Natural killer cell (primary cell): ENCODE measurements around the gene CCDC86. TPM values are rescaled to one million over a fixed set of nuclear protein-coding genes. Genes with fewer than 3 reads are reported as not detected.
A peak's percentile ranks its signal among the peaks of the same experiment; 100 is the strongest.

Experiments
- ATAC-seq, 3 donors: fragments of 150-1000 bp in 2 of 3; fragments of 200-7000 bp in 1 of 3; cut with Tn5 transposase; 1 replicate in 1 of 3; 2 replicates in 2 of 3; pipeline ENCODE4 v1.10.0; 2021; ENCODE audit warnings: mild to moderate bottlenecking in 2 of 3, moderate library complexity in 2 of 3
- DNase-seq, 2 donors: peaks; one replicate each; pipeline versions ENCODE4 v3.0.0 to v3.0.0-alpha.2; 2013 to 2021; ENCODE audit warnings: mixed read lengths in 1 of 2
- H3K27ac ChIP-seq: one replicate; pipeline ENCODE4 v1.5.1; 2013; ENCODE audit warnings: mild to moderate bottlenecking, low read length
- H3K27me3 ChIP-seq: one replicate; pipeline ENCODE4 v1.6.1; 2013; ENCODE audit warnings: low read length; ENCODE audit not compliant: control insufficient read depth, insufficient read depth
- H3K36me3 ChIP-seq: one replicate; pipeline ENCODE4 v1.6.1; 2013; ENCODE audit warnings: low read length; ENCODE audit not compliant: control insufficient read depth, insufficient read depth
- H3K4me1 ChIP-seq: one replicate; pipeline ENCODE4 v1.6.1; 2013; ENCODE audit warnings: low read length; ENCODE audit not compliant: control insufficient read depth, insufficient read depth
- H3K4me3 ChIP-seq: one replicate; pipeline ENCODE4 v1.5.1; 2013; ENCODE audit warnings: low read length
- H3K9me3 ChIP-seq: one replicate; pipeline ENCODE4 v1.6.1; 2013; ENCODE audit warnings: low read length; ENCODE audit not compliant: control insufficient read depth, insufficient read depth
- H3K27ac Mint-ChIP-seq, 2 donors: one replicate each; pipeline ENCODE4 v1.8.0; 2022; ENCODE audit warnings: mild to moderate bottlenecking in 2 of 2, mixed read lengths in 2 of 2, moderate library complexity in 1 of 2
- H3K27me3 Mint-ChIP-seq, 2 donors: one replicate each; pipeline ENCODE4 v1.8.0; 2022; ENCODE audit warnings: low read depth in 2 of 2, mixed read lengths in 2 of 2
- H3K36me3 Mint-ChIP-seq: one replicate; pipeline ENCODE4 v1.8.0; 2022; ENCODE audit warnings: mixed read lengths
- H3K4me1 Mint-ChIP-seq, 2 donors: one replicate each; pipeline ENCODE4 v1.8.0; 2022; ENCODE audit warnings: mixed read lengths in 2 of 2
- H3K4me3 Mint-ChIP-seq: one replicate; pipeline ENCODE4 v1.8.0; 2022; ENCODE audit warnings: mild to moderate bottlenecking, moderate library complexity, mixed read lengths
- H3K9me3 Mint-ChIP-seq, 2 donors: one replicate each; pipeline ENCODE4 v1.8.0; 2022; ENCODE audit warnings: mixed read lengths in 2 of 2
- CTCF ChIP-seq: fragments of 200-600 bp; IDR thresholded peaks from one replicate; pipeline ENCODE4 v1.8.0; 2022; ENCODE audit warnings: antibody characterized with exemption
- WGBS: methylation state at CpG from one replicate; pipeline ENCODE4 v1.1.7; 2013; ENCODE audit warnings: missing lambda C conversion rate; ENCODE audit not compliant: insufficient coverage; 5-methylcytosine and 5-hydroxymethylcytosine counted together
- intact Hi-C: fragments of 100-400 bp; cut with micrococcal nuclease; formaldehyde crosslinking; loops from one replicate; pipeline ENCODE4 v1.14.2; 2022
- total RNA-seq, 4 donors: library from RNA; stranded (reverse); fragments of 120-200 nt in 1 of 4; gene quantifications; one replicate each; pipeline versions ENCODE4 v1.2.3 to v1.2.4, GENCODE V29; 2013 to 2022

Gene CCDC86
- total RNA-seq, 3 donors from 2014 or later (not counting 1 experiment from before 2014, with no cell fraction given): 10.6 to 12.5 (median 10.7) TPM

GRCh38 chr11:60897496-60897895, 55.6 kb downstream of the CCDC86 start:
- ATAC-seq: no peak
- Histone ChIP-seq H3K4me1 (no peaks in the 10 kb centered on the region), H3K27me3 (no peaks in the 10 kb centered on the region), H3K4me3 (no peak overlapping the region), H3K27ac (no peak overlapping the region), H3K9me3 (no peaks in the 10 kb centered on the region), H3K36me3 (peaks cover 81% of the 10 kb centered on the region)
- Mint-ChIP-seq H3K36me3 (peaks cover 39% of the 10 kb centered on the region), H3K9me3 (no peaks in the 10 kb centered on the region), H3K27ac (peak overlapping the region in 1 of 2 donors; percentile 41), H3K4me3 (no peak overlapping the region), H3K4me1 (no peaks in the 10 kb centered on the region), H3K27me3 (no peaks in the 10 kb centered on the region)
- no peak for DNase-seq
- 97% methylated on average over 4 of the region's 4 CpGs for WGBS
- intact Hi-C loops: no loop called here
- no peak for TF ChIP-seq CTCF

DNA sequence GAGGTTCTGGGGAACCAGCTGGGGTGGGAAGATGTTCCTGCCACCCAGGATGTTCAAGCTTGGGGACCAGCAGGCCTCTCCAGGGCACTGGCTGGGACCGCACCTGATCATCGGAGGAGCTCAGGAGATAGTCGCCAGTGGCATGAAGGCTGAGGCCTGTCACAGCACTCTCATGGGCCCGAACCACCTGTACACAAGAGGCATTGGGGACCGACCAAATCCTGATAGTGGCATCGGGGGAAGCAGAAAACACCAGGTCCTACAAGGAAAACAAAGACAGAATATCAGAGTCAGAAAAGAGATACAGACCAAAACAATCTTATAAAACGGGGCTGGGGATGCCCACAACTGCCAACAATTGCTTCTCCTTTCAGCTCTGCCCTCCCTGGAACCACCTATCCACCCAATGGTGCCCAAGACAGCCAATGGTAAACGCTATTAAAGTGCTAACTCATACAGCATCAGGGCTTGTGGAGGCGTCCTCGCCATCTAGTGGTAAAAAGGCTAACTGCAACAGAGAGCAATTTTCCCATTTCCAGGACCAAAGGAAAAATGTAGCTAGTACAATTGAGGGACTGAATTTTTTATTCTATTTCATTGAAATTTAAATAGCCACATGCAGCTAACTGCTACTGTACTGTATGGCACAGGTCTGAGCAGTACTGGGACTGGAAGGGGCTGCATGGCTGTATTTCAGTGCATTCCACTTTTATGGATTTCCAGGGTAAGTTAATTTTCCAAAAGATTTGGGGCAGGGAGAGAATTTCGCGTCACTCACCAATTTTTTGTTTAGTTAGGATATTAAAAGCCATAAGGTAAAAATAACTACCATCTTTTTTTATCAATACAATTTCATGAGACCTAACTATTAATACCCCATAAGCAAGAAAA, 57.4 kb downstream of the CCDC86 start:
- WGBS: 58% methylated on average over 10 of the region's 12 CpGs
- DNase-seq: peak in 1 of 2 donors; percentile 75
- H3K9me3 Mint-ChIP-seq: no peaks in the 10 kb centered on the region
- Histone ChIP-seq H3K36me3 (peaks cover 78% of the 10 kb centered on the region), H3K9me3 (no peaks in the 10 kb centered on the region), H3K27me3 (no peaks in the 10 kb centered on the region), H3K4me1 (peaks cover under 1% of the 10 kb centered on the region), H3K27ac (no peak overlapping the region), H3K4me3 (no peak overlapping the region)
- H3K4me1 Mint-ChIP-seq: peaks cover 10 to 13% of the 10 kb centered on the region in 2 donors
- no peaks in the 10 kb centered on the region for H3K27me3 Mint-ChIP-seq
- TF ChIP-seq CTCF: peak; percentile 73
- peak overlapping the region in 1 of 2 donors; percentile 38 for H3K27ac Mint-ChIP-seq
- intact Hi-C loops: loop anchor here (1.0 kb wide), 1 partner anchor 68 kb away; no protein-coding TSS in a partner anchor
- H3K4me3 Mint-ChIP-seq: no peak overlapping the region
- ATAC-seq: peak; percentile 79 to 84 (median 81)
- peaks cover 37% of the 10 kb centered on the region for H3K36me3 Mint-ChIP-seq

DNA sequence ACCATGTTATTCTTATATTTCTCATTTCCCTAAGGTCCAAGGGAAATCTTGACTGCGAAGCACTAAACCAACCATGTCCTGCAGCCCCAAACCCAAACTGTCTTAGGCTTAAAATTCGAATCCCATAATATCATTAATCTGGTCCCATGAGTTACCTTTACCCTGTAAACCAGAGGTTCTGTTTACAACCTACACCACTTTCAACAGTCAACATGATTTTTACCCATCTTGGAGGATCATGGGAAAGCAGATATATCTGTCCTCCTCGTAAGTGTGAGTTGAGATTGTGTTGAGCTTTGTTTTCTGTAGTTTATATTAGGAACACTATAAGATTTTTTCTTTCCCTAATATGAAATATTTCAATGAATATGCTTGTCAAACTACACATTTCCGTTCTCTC, 58.1 kb downstream of the CCDC86 start:
- Mint-ChIP-seq H3K4me3 (no peak overlapping the region), H3K27ac (peak overlapping the region in 1 of 2 donors; percentile 38), H3K9me3 (no peaks in the 10 kb centered on the region), H3K27me3 (no peaks in the 10 kb centered on the region), H3K4me1 (peaks cover 17 to 18% of the 10 kb centered on the region in 2 donors), H3K36me3 (peaks cover 32% of the 10 kb centered on the region)
- Histone ChIP-seq H3K4me3 (no peak overlapping the region), H3K27me3 (no peaks in the 10 kb centered on the region), H3K9me3 (no peaks in the 10 kb centered on the region), H3K4me1 (peaks cover 7% of the 10 kb centered on the region), H3K27ac (no peak overlapping the region), H3K36me3 (peaks cover 73% of the 10 kb centered on the region)
- no peak for TF ChIP-seq CTCF
- intact Hi-C loops: loop anchor here (1.0 kb wide), 1 partner anchor 69 kb away; no protein-coding TSS in a partner anchor
- DNase-seq: no peak
- no peak for ATAC-seq
- whole genome bisulfite sequencing: 75% methylated on average over 3 of the region's 4 CpGs

Other genes starting within 250 kb of the CCDC86 start
- gene MS4A8, start 142.5 kb upstream of the CCDC86 start, total RNA-seq: not detected
- not detected for gene MS4A18, start 117.4 kb upstream of the CCDC86 start, total RNA-seq
- not detected for gene MS4A15, start 85.2 kb upstream of the CCDC86 start, total RNA-seq
- not detected for gene MS4A10, start 56.8 kb upstream of the CCDC86 start, total RNA-seq
- gene PTGDR2, start 13.8 kb downstream of the CCDC86 start, total RNA-seq: 10 to 100 TPM in 1 of 3 donors, 1 to 10 TPM in 1, under 1 TPM in 1; 0.66 to 12.4 (median 1.7) TPM
- gene ZP1, start 25.4 kb downstream of the CCDC86 start, total RNA-seq: under 1 TPM in 1 of 3 donors, not detected in 2; 0.35 TPM
- gene PRPF19, start 64.5 kb downstream of the CCDC86 start, total RNA-seq: 10 to 100 TPM; 61.0 to 69.7 (median 67.5) TPM
- 100 to 1,000 TPM in 1 of 3 donors, 10 to 100 TPM in 2; 89.3 to 102 (median 96.8) TPM for gene TMEM109, start 72.0 kb downstream of the CCDC86 start, total RNA-seq
- gene TMEM132A, start 82.3 kb downstream of the CCDC86 start, total RNA-seq: not detected
- gene SLC15A3, start 110.1 kb downstream of the CCDC86 start, total RNA-seq: 10 to 100 TPM; 11.6 to 26.5 (median 20.1) TPM
- gene CD6, start 129.6 kb downstream of the CCDC86 start, total RNA-seq: 100 to 1,000 TPM in 1 of 3 donors, 10 to 100 TPM in 2; 18.9 to 111 (median 85.6) TPM